NCI-H2107 (cell line): Measurements from ENCODE around the gene ANLN.
"Not testable (repeated sequence)": the region's sequence is repeated elsewhere in the genome, so short reads cannot be mapped to it uniquely, and the experiment has no call there.

ENCODE experiments used
- DNase-seq: peaks from one replicate; lab custom pipeline; 2025; lab: John Stamatoyannopoulos, UW

The ANLN gene

GRCh38 chr7:36389371-36390198 lies at the start of gene ANLN:
TSS of gene ANLN (plus strand) at chr7:36389862. CDS start at chr7:36390027, 165 bp downstream.
- peak; percentile 98 for DNase-seq

GRCh38 chr7:36343548-36343947 lies 46.1 kb upstream of the ANLN start:
- DNase-seq, result no peak

- no peak for DNase-seq
Measured at GRCh38 chr7:36344622-36345021, 45.0 kb upstream of the ANLN start.

GRCh38 chr7:36346260-36346831 lies 43.3 kb upstream of the ANLN start:
- no peak for DNase-seq

- DNase-seq, result no peak
Measured at GRCh38 chr7:36348256-36348655, 41.4 kb upstream of the ANLN start.

- DNase-seq, result no peak
Measured at GRCh38 chr7:36348771-36349170, 40.9 kb upstream of the ANLN start.

GRCh38 chr7:36349626-36350025 lies 40.0 kb upstream of the ANLN start:
- no peak for DNase-seq

GRCh38 chr7:36355490-36355889 lies 34.2 kb upstream of the ANLN start:
- DNase-seq, result no peak

- DNase-seq, result no peak
Measured at GRCh38 chr7:36357054-36357453, 32.6 kb upstream of the ANLN start.

- DNase-seq, result no peak
Measured at GRCh38 chr7:36358589-36358988, 31.1 kb upstream of the ANLN start.

- DNase-seq, result no peak
Measured at GRCh38 chr7:36360244-36360643, 29.4 kb upstream of the ANLN start.

- no peak for DNase-seq
Measured at GRCh38 chr7:36361227-36361626, 28.4 kb upstream of the ANLN start.

- no peak for DNase-seq
Measured at GRCh38 chr7:36363515-36363914, 26.1 kb upstream of the ANLN start.

- DNase-seq, result no peak
Measured at GRCh38 chr7:36366005-36366717, 23.5 kb upstream of the ANLN start.

GRCh38 chr7:36366718-36367560 lies 22.7 kb upstream of the ANLN start:
- peak; percentile 92 for DNase-seq

GRCh38 chr7:36367561-36368077 lies 22.0 kb upstream of the ANLN start:
- no peak for DNase-seq

- DNase-seq, result no peak
Measured at GRCh38 chr7:36368496-36368895, 21.2 kb upstream of the ANLN start.

- DNase-seq, result no peak
Measured at GRCh38 chr7:36369171-36369570, 20.5 kb upstream of the ANLN start.

- DNase-seq, result no peak
Measured at GRCh38 chr7:36370046-36370445, 19.6 kb upstream of the ANLN start.

- no peak for DNase-seq
Measured at GRCh38 chr7:36372156-36372555, 17.5 kb upstream of the ANLN start.

- not testable (repeated sequence) for DNase-seq
Measured at GRCh38 chr7:36378555-36378954, 11.1 kb upstream of the ANLN start.
